GM23338 (cell line): ENCODE data around the gene PRM1. TPM values are rescaled to one million over a fixed set of nuclear protein-coding genes. Genes with fewer than 3 reads are reported as not detected.
A peak's percentile ranks its signal among the peaks of the same experiment; 100 is the strongest.

Source experiments
- ATAC-seq: fragments of 200-7000 bp; cut with Tn5 transposase; 3 replicates; pipeline ENCODE4 v1.9.1; 2020
- DNase-seq: peaks from one replicate; pipeline ENCODE4 v3.0.0-alpha.2; 2015; ENCODE audit warnings: low spot score
- H2AFZ ChIP-seq: fragments of 200-600 bp; sonication (generic); 2 replicates; pipeline ENCODE4 v1.8.0; 2016; ENCODE audit warnings: antibody characterized with exemption, mild to moderate bottlenecking, moderate library complexity
- H3F3A ChIP-seq: fragments of 200-600 bp; sonication (generic); replicated peaks from 2 replicates; pipeline ENCODE4 v1.8.0; 2017; ENCODE audit warnings: antibody characterized with exemption, mixed run types, low read depth
- H3K27ac ChIP-seq: fragments of 200-600 bp; sonication (generic); 2 replicates; pipeline ENCODE4 v1.6.1; 2016; ENCODE audit warnings: low read depth
- H3K27me3 ChIP-seq: fragments of 200-600 bp; sonication (generic); 2 replicates; pipeline ENCODE4 v1.8.0; 2016; ENCODE audit warnings: mild to moderate bottlenecking, mixed run types, moderate library complexity; ENCODE audit not compliant: insufficient read depth
- H3K36me3 ChIP-seq: fragments of 200-600 bp; sonication (generic); 2 replicates; pipeline ENCODE4 v1.8.0; 2016; ENCODE audit warnings: mild to moderate bottlenecking; ENCODE audit not compliant: insufficient read depth
- H3K4me1 ChIP-seq: fragments of 200-600 bp; sonication (generic); 2 replicates; pipeline ENCODE4 v1.8.0; 2016; ENCODE audit warnings: mild to moderate bottlenecking, moderate library complexity; ENCODE audit not compliant: insufficient read depth
- H3K4me2 ChIP-seq: fragments of 200-600 bp; sonication (generic); 2 replicates; pipeline ENCODE4 v1.7.1; 2017; ENCODE audit warnings: mixed run types
- H3K4me3 ChIP-seq: fragments of 200-600 bp; sonication (generic); 2 replicates; pipeline ENCODE4 v1.6.1; 2016; ENCODE audit warnings: mixed run types
- H3K79me2 ChIP-seq: fragments of 200-600 bp; sonication (generic); replicated peaks from 2 replicates; pipeline ENCODE4 v1.8.0; 2017; ENCODE audit warnings: mild to moderate bottlenecking; ENCODE audit not compliant: insufficient read depth
- H3K9me2 ChIP-seq: fragments of 200-600 bp; sonication (generic); 2 replicates; pipeline ENCODE4 v1.8.0; 2017; ENCODE audit not compliant: insufficient read depth
- H4K20me1 ChIP-seq: fragments of 200-600 bp; sonication (generic); replicated peaks from 2 replicates; pipeline ENCODE4 v1.8.0; 2017; ENCODE audit warnings: mild to moderate bottlenecking; ENCODE audit not compliant: insufficient read depth
- H3K27ac Mint-ChIP-seq: 2 replicates; pipeline ENCODE4 v1.8.0; 2020; ENCODE audit warnings: inconsistent platforms, mild to moderate bottlenecking, moderate library complexity, mixed read lengths
- H3K27me3 Mint-ChIP-seq: 3 replicates; pipeline ENCODE4 v1.8.0; 2022; ENCODE audit warnings: low read depth, mild to moderate bottlenecking, moderate library complexity, mixed read lengths, inconsistent platforms; ENCODE audit not compliant: insufficient read depth, poor library complexity
- H3K36me3 Mint-ChIP-seq: 3 replicates; pipeline ENCODE4 v1.8.0; 2021; ENCODE audit warnings: low read depth, mild to moderate bottlenecking, inconsistent platforms, moderate library complexity, mixed read lengths
- H3K4me1 Mint-ChIP-seq: 3 replicates; pipeline ENCODE4 v1.8.0; 2020; ENCODE audit warnings: mild to moderate bottlenecking, inconsistent platforms, mixed read lengths
- H3K4me3 Mint-ChIP-seq: 3 replicates; pipeline ENCODE4 v1.8.0; 2021; ENCODE audit warnings: moderate library complexity, mild to moderate bottlenecking, inconsistent platforms, mixed read lengths
- H3K9me3 Mint-ChIP-seq: 3 replicates; pipeline ENCODE4 v1.8.0; 2020; ENCODE audit warnings: moderate library complexity, mild to moderate bottlenecking, inconsistent platforms, mixed read lengths
- CREB1 ChIP-seq: fragments of 250-450 bp; sonication (Bioruptor Pico); IDR thresholded peaks from 2 replicates; pipeline ENCODE4 v1.5.0; 2020; ENCODE audit warnings: low read depth, mild to moderate bottlenecking, moderate library complexity
- ETS1 ChIP-seq: IDR thresholded peaks from 2 replicates; pipeline ENCODE4 v1.6.1; 2016; ENCODE audit warnings: antibody characterized with exemption
- JUNB ChIP-seq: IDR thresholded peaks from one replicate; pipeline ENCODE4 v1.6.1; 2016; ENCODE audit warnings: antibody characterized with exemption; ENCODE audit not compliant: unreplicated experiment
- NANOG ChIP-seq: IDR thresholded peaks from 2 replicates; pipeline ENCODE4 v1.6.1; 2016; ENCODE audit warnings: antibody characterized with exemption, borderline replicate concordance
- POLR2AphosphoS5 ChIP-seq: IDR thresholded peaks from 2 replicates; pipeline ENCODE4 v1.6.1; 2016; ENCODE audit warnings: antibody characterized with exemption, low read depth
- STAT1 ChIP-seq: IDR thresholded peaks from one replicate; pipeline ENCODE4 v1.6.1; 2016; ENCODE audit warnings: antibody characterized with exemption; ENCODE audit not compliant: unreplicated experiment
- ZNF114 ChIP-seq: fragments of 250-450 bp; sonication (Bioruptor Pico); IDR thresholded peaks from 2 replicates; pipeline ENCODE4 v1.5.0; 2020; ENCODE audit warnings: mild to moderate bottlenecking, moderate library complexity
- ZNF331 ChIP-seq: fragments of 250-450 bp; sonication (Bioruptor Pico); IDR thresholded peaks from 2 replicates; pipeline ENCODE4 v1.5.0; 2020; ENCODE audit warnings: low read depth, mild to moderate bottlenecking, moderate library complexity
- polyA plus RNA-seq: library from polyadenylated mRNA; unstranded; fragments of >200 nt; fragmentation: Nextera tagmentation; extraction: Ambion mirVana; gene quantifications from 2 replicates; pipeline ENCODE4 v1.2.1, GENCODE V29; 2016
- total RNA-seq: library from RNA; depleted of rRNA; stranded (reverse); fragments of >200 nt; shearing (Covaris generic); gene quantifications from 2 replicates; pipeline ENCODE4 v1.2.3, GENCODE V29; 2014
- TF ChIP-seq, protein P1 (sequence below): IDR thresholded peaks from one replicate; pipeline ENCODE4 v1.6.1; 2018; ENCODE audit warnings: antibody characterized with exemption; ENCODE audit not compliant: unreplicated experiment
- TF ChIP-seq, protein P2 (sequence below), 2 experiments: fragments of 200-600 bp in 1 of 2; sonication (generic) in 1 of 2; conservative IDR thresholded peaks; 2 replicates each; pipeline versions ENCODE4 v1.5.1 to v1.6.1; 2016 to 2017; ENCODE audit warnings: antibody characterized with exemption in 2 of 2, low read depth in 2 of 2, mild to moderate bottlenecking in 2 of 2, moderate library complexity in 1 of 2

PRM1 gene
- total and polyA plus RNA-seq, 2 experiments from 2014 or later: 1.2 TPM; not detected in 1

DNA sequence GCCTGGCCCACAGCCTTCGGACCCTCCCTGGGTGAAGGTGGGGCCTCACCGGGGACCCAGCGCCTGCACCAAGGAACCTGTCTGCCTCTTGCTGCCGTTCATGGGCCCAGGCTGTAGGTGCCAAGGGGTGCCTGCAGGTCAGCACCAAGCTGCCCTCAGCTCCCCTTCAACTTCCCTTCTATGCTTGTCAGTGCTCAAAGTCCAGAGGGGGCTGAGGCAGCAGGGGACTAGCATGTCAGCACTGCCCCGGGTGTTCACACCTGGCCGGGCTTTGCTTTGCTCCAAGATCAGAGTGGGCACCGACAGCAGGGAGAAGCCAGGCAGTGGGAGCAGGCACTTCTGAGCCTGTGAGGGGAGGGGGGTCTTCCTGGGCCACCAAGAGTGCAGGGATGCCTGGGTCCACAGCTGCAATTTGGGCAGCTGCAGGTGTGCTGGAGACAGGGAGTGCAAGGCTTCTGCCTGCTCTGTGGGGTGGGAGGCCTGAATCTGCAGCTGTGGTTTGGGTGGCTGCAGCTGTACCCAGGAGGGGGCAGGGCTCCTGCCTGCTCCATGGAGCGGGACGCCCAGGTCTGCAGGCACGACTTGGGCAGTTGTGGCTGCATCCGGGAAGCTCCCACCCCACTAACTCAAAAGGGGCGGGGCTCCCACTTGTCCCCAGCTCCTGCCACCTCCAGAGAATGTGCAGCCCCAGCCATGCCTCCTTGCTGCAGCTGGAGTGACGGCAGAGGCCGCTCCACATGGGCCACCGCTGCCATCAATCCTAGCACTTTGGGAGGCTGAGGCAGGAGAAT is 27.6 kb upstream of the PRM1 start (continued):
- no peak for TF ChIP-seq ETS1
- TF ChIP-seq, protein P1, sequence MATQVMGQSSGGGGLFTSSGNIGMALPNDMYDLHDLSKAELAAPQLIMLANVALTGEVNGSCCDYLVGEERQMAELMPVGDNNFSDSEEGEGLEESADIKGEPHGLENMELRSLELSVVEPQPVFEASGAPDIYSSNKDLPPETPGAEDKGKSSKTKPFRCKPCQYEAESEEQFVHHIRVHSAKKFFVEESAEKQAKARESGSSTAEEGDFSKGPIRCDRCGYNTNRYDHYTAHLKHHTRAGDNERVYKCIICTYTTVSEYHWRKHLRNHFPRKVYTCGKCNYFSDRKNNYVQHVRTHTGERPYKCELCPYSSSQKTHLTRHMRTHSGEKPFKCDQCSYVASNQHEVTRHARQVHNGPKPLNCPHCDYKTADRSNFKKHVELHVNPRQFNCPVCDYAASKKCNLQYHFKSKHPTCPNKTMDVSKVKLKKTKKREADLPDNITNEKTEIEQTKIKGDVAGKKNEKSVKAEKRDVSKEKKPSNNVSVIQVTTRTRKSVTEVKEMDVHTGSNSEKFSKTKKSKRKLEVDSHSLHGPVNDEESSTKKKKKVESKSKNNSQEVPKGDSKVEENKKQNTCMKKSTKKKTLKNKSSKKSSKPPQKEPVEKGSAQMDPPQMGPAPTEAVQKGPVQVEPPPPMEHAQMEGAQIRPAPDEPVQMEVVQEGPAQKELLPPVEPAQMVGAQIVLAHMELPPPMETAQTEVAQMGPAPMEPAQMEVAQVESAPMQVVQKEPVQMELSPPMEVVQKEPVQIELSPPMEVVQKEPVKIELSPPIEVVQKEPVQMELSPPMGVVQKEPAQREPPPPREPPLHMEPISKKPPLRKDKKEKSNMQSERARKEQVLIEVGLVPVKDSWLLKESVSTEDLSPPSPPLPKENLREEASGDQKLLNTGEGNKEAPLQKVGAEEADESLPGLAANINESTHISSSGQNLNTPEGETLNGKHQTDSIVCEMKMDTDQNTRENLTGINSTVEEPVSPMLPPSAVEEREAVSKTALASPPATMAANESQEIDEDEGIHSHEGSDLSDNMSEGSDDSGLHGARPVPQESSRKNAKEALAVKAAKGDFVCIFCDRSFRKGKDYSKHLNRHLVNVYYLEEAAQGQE: no peak
- TF ChIP-seq ZNF331 (CRISPR knock-in tag): no peak
- TF ChIP-seq POLR2AphosphoS5: no peak
- TF ChIP-seq, protein P2, sequence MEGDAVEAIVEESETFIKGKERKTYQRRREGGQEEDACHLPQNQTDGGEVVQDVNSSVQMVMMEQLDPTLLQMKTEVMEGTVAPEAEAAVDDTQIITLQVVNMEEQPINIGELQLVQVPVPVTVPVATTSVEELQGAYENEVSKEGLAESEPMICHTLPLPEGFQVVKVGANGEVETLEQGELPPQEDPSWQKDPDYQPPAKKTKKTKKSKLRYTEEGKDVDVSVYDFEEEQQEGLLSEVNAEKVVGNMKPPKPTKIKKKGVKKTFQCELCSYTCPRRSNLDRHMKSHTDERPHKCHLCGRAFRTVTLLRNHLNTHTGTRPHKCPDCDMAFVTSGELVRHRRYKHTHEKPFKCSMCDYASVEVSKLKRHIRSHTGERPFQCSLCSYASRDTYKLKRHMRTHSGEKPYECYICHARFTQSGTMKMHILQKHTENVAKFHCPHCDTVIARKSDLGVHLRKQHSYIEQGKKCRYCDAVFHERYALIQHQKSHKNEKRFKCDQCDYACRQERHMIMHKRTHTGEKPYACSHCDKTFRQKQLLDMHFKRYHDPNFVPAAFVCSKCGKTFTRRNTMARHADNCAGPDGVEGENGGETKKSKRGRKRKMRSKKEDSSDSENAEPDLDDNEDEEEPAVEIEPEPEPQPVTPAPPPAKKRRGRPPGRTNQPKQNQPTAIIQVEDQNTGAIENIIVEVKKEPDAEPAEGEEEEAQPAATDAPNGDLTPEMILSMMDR (conservative IDR thresholded peaks at IDR 0.05; ENCODE audit: low read depth in 2 of 2): no peak
- no peak for TF ChIP-seq STAT1

DNA sequence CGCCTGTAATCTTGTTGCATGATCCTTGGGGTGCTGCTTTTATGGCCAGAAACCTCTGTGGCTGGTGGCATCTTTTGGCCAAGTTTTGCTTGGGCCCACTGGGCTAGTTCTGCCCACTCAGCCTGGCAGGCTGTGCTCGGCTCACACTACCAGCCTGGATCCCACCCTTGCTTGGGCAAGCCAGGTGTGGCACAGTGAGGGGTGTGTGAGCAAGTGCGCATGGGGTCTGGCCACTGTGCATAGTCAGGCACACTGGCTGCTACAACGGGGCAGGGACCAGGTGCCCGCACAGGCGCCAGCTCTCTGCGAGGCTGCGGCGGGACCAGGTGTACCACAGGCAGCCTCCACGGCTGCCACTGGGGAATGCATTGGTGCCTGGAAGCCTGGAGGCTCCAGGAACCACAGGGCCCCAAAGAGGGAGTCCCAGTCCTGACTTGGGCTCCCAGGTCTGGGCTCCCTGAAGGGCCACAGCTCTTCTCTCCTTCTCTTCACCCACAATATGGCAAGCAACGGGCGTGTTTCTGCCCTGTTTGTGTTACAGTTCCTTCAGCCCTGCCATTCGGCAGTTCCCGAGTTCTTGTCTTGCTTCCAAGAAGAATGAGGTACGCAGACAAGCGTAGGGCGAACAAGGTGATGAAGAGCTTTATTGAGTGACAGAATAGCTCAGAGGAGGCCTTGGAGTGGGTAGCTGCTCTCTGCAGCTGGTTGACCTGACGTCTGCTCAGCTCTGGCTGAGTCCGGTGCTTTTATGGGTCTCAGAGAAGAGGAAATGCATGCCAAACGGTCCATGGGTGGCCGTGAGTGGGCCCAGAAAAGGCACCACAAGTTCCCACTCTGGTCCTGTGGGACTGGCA is 26.7 kb upstream of the PRM1 start:
- no peak; the same call in 2 of the 3 replicates for ATAC-seq
- Histone ChIP-seq H3K36me3 (no peaks in the 10 kb centered on the region; the same call in 1 of the 2 replicates), H3K4me1 (peaks cover 22% of the 10 kb centered on the region), H3K4me3 (no peak overlapping the region), H3K4me2 (no peak overlapping the region), H3K27me3 (no peaks in the 10 kb centered on the region), H3K79me2 (no peaks in the 10 kb centered on the region), H2AFZ (peak overlapping the region; percentile 88), H3F3A (peaks cover 14% of the 10 kb centered on the region), H3K27ac (no peak overlapping the region), H3K9me2 (no peaks in the 10 kb centered on the region; the same call in 1 of the 2 replicates), H4K20me1 (no peaks in the 10 kb centered on the region)
- TF ChIP-seq, protein P1: no peak
- TF ChIP-seq, protein P2 (conservative IDR thresholded peaks at IDR 0.05; ENCODE audit: low read depth in 2 of 2): no peak
- TF ChIP-seq ZNF114 (CRISPR knock-in tag) (no peak), CREB1 (CRISPR knock-in tag) (no peak), ETS1 (no peak), NANOG (no peak), POLR2AphosphoS5 (no peak), JUNB (no peak), ZNF331 (CRISPR knock-in tag) (no peak)
- H3K4me1 Mint-ChIP-seq: peaks cover 18% of the 10 kb centered on the region
- no peaks in the 10 kb centered on the region; the same call in 2 of the 3 replicates for H3K36me3 Mint-ChIP-seq
- H3K9me3 Mint-ChIP-seq: 0 out of 3 replicates have a peak, but pooled peaks cover 2% of the 10 kb centered on the region
- H3K4me3 Mint-ChIP-seq: no peak overlapping the region
- H3K27me3 Mint-ChIP-seq: peaks cover 6% of the 10 kb centered on the region
- no peak for DNase-seq
- no peak overlapping the region; the same call in 1 of the 2 replicates for H3K27ac Mint-ChIP-seq
